Adrenal gland (tissue), 5 donors: ENCODE measurements around the gene PSAP.

Experiments
- POLR2A ChIP-seq, 2 donors: fragments of 450-650 bp; IDR thresholded peaks; one replicate each; pipeline ENCODE4 v1.6.1; 2017; ENCODE audit warnings: antibody characterized with exemption in 2 of 2, mild to moderate bottlenecking in 2 of 2, moderate library complexity in 1 of 2
- TF ChIP-seq, protein P1 (sequence below), 6 experiments: fragments of 450-650 bp in 4 of 6; fragments of 200-600 bp in 2 of 6; sonication (generic) in 1 of 6; IDR thresholded peaks; 1 replicate in 5 of 6; 2 replicates in 1 of 6; pipeline versions ENCODE4 v1.5.1 to v1.8.0; 2016 to 2021; ENCODE audit warnings: antibody characterized with exemption in 6 of 6, mild to moderate bottlenecking in 2 of 6, moderate library complexity in 1 of 6
- donor health status: DM: no; HTN: no; CAD: no.

DNA sequence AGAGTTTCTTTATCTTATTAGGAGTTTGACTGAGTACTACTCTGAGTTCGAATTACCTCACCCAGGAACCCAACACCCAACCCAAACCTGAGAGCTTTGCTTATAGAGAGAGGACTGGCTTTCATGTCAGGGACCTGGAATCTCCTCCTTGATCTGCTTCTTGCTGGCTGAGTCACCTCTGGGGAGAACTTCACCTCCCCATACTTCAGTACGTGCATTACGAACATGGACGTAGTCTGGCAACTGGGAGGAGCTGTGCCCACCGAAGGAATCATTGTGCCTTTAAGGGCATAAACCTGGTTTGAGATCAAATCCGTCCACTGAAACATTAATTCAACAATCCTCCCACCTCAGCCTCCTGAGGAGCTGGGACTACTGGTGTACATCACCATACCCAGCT, 12.2 kb upstream of the PSAP start:
- no peak for TF ChIP-seq POLR2A (IDR thresholded peaks at IDR 0.05)
- TF ChIP-seq, protein P1, sequence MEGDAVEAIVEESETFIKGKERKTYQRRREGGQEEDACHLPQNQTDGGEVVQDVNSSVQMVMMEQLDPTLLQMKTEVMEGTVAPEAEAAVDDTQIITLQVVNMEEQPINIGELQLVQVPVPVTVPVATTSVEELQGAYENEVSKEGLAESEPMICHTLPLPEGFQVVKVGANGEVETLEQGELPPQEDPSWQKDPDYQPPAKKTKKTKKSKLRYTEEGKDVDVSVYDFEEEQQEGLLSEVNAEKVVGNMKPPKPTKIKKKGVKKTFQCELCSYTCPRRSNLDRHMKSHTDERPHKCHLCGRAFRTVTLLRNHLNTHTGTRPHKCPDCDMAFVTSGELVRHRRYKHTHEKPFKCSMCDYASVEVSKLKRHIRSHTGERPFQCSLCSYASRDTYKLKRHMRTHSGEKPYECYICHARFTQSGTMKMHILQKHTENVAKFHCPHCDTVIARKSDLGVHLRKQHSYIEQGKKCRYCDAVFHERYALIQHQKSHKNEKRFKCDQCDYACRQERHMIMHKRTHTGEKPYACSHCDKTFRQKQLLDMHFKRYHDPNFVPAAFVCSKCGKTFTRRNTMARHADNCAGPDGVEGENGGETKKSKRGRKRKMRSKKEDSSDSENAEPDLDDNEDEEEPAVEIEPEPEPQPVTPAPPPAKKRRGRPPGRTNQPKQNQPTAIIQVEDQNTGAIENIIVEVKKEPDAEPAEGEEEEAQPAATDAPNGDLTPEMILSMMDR (IDR thresholded peaks at IDR 0.05) = no peak
